ENCODE results near the gene DUSP7. TPM values are rescaled to one million over a fixed set of nuclear protein-coding genes. Genes with fewer than 3 reads are reported as not detected.

DUSP7 gene
- total and polyA plus RNA-seq, 2 donors (not counting 3 experiments of a cell fraction or from before 2014, with no cell fraction given): 29.2 to 37.7 TPM

GRCh38 chr3:52004906-52005395, 51.4 kb downstream of the DUSP7 start:
- no peak for TF ChIP-seq POLR2A (IDR thresholded peaks at IDR 0.05; ENCODE audit: low read depth, low read length)
- no peak for TF ChIP-seq FOS (IDR thresholded peaks at IDR 0.05; ENCODE audit: borderline replicate concordance, insufficient read depth, low read length)
- no peak for TF ChIP-seq EZH2 (IDR thresholded peaks at IDR 0.05; ENCODE audit: borderline replicate concordance, low read depth, low read length, severe bottlenecking)
- TF ChIP-seq MAX (IDR thresholded peaks at IDR 0.05; ENCODE audit: insufficient read depth, insufficient read length): no peak
- no peak for TF ChIP-seq CTCF (IDR thresholded peaks at IDR 0.05; ENCODE audit: extremely low read depth in 1 of 2, insufficient read depth in 1 of 2, low read depth in 1 of 2, low read length in 2 of 2)
- TF ChIP-seq JUN (IDR thresholded peaks at IDR 0.05; ENCODE audit: borderline replicate concordance, insufficient read depth, insufficient read length, low read depth): no peak
- TF ChIP-seq GATA2 (IDR thresholded peaks at IDR 0.05; ENCODE audit: insufficient read depth, insufficient read length, low read depth, low read length): no peak
- no peak for TF ChIP-seq POLR2AphosphoS5 (IDR thresholded peaks at IDR 0.05; ENCODE audit: insufficient read depth, low read depth, low read length)
- TF ChIP-seq MYC (IDR thresholded peaks at IDR 0.05; ENCODE audit: low read depth, low read length): no peak
- intact Hi-C loops (cut with micrococcal nuclease) (loop anchor here (5.0 kb wide), 2 partner anchors 192 to 212 kb away; partner anchors contain the start of gene ALAS1), dilution Hi-C loops (cut with MboI; ENCODE audit: extremely low pct_ligation_motif_present, low sequenced_read_pairs) (no loop called here)
- no peak overlapping the region for H3K27ac ChIP-seq (ENCODE audit: insufficient read depth, low read depth, low read length)
- ChIA-PET CTCF (interaction anchor here (0.7 to 10.4 kb wide), 19 partner anchors 8 to 150 kb away, joined by 3 to 260 read pairs (median 5); partner anchors contain the start of genes DUSP7 and POC1A), POLR2A (no interaction called here)
- BruUV-seq (replicated peaks): no TSS peak
- H3K9me1 ChIP-seq (replicated peaks; ENCODE audit: control insufficient read depth, extremely low read depth, insufficient read depth, low read length): no peaks in the 10 kb centered on the region
- no peak for FAIRE-seq
- no peak overlapping the region for H3K4me3 ChIP-seq (replicated peaks in 1 of 3; ENCODE audit: insufficient read depth in 1 of 3, low read depth in 1 of 3, low read length in 3 of 3)
- DNase-seq (ENCODE audit: low read depth, low spot score): no peak
- H3K36me3 ChIP-seq (ENCODE audit: control insufficient read depth in 2 of 2, extremely low read depth in 1 of 2, insufficient read depth in 2 of 2, low read length in 2 of 2): no peaks in the 10 kb centered on the region
- H3K9ac ChIP-seq (replicated peaks; ENCODE audit: extremely low read depth, insufficient read depth, low read length): no peak overlapping the region
- no peaks in the 10 kb centered on the region for H3K27me3 ChIP-seq (ENCODE audit: control insufficient read depth in 2 of 2, insufficient read depth in 2 of 2, low read length in 2 of 2)
- no peaks in the 10 kb centered on the region for H4K20me1 ChIP-seq (replicated peaks; ENCODE audit: control insufficient read depth, extremely low read depth, insufficient read depth, low read length)
- H3K4me2 ChIP-seq (ENCODE audit: insufficient read depth, low read length): no peak overlapping the region
- no peaks in the 10 kb centered on the region for H3K79me2 ChIP-seq (ENCODE audit: control insufficient read depth, insufficient read depth, low read length)
- peaks cover 8% of the 10 kb centered on the region for H3K4me1 ChIP-seq (ENCODE audit: control insufficient read depth, extremely low read depth, insufficient read depth, low read length)
- H3K9me3 ChIP-seq (replicated peaks; ENCODE audit: control insufficient read depth, insufficient read depth, low read length): no peaks in the 10 kb centered on the region
- peak overlapping the region; percentile 58 for H2AFZ ChIP-seq (ENCODE audit: low read depth, low read length)
